NCI-H2227 treated with DMSO at 0.1 percent for 48 hours (cell line): Measurements from ENCODE around the gene EEPD1.

Experiments
- DNase-seq: peaks from one replicate; lab custom pipeline; 2025; lab: John Stamatoyannopoulos, UW

The EEPD1 gene

GRCh38 chr7:36280840-36281812, 128.1 kb downstream of the EEPD1 start:
- peak; percentile 50 for DNase-seq

- DNase-seq: no peak
Observed at GRCh38 chr7:36281945-36282717, 129.1 kb downstream of the EEPD1 start.

- DNase-seq: no peak
Observed at GRCh38 chr7:36283181-36283580, 130.1 kb downstream of the EEPD1 start.

GRCh38 chr7:36283711-36284130, 130.7 kb downstream of the EEPD1 start:
- no peak for DNase-seq

GRCh38 chr7:36284456-36285090, 131.5 kb downstream of the EEPD1 start:
- no peak for DNase-seq

- no peak for DNase-seq
Observed at GRCh38 chr7:36285276-36285675, 132.2 kb downstream of the EEPD1 start.

- DNase-seq: no peak
Observed at GRCh38 chr7:36286226-36286625, 133.2 kb downstream of the EEPD1 start.

GRCh38 chr7:36286688-36287087, 133.6 kb downstream of the EEPD1 start:
- DNase-seq: no peak

- no peak for DNase-seq
Observed at GRCh38 chr7:36287371-36288241, 134.6 kb downstream of the EEPD1 start.

GRCh38 chr7:36288501-36288900, 135.4 kb downstream of the EEPD1 start:
- DNase-seq: no peak

- no peak for DNase-seq
Observed at GRCh38 chr7:36289833-36290661, 137.0 kb downstream of the EEPD1 start.

- DNase-seq: peak; percentile 60
Observed at GRCh38 chr7:36291387-36292316, 138.6 kb downstream of the EEPD1 start.

- no peak for DNase-seq
Observed at GRCh38 chr7:36295090-36295489, 142.0 kb downstream of the EEPD1 start.

GRCh38 chr7:36296284-36296683, 143.2 kb downstream of the EEPD1 start:
- DNase-seq: no peak

- no peak for DNase-seq
Observed at GRCh38 chr7:36297364-36298009, 144.4 kb downstream of the EEPD1 start.

GRCh38 chr7:36298106-36298505, 145.1 kb downstream of the EEPD1 start:
- DNase-seq: no peak

- no peak for DNase-seq
Observed at GRCh38 chr7:36299223-36299774, 146.2 kb downstream of the EEPD1 start.

- DNase-seq: no peak
Observed at GRCh38 chr7:36299823-36300341, 146.8 kb downstream of the EEPD1 start.
